Epithelial cell of esophagus (primary cell): ENCODE measurements around the gene MUC20.

Experiments used
- DNase-seq: peaks from one replicate; pipeline ENCODE4 v3.0.0; 2010; ENCODE audit warnings: low read depth
- H3K4me3 ChIP-seq: 2 replicates; pipeline ENCODE4 v1.5.1; 2011; ENCODE audit warnings: mild to moderate bottlenecking, low read length, control low read depth
- CTCF ChIP-seq: IDR thresholded peaks from 2 replicates; pipeline ENCODE4 v1.5.1; 2011; ENCODE audit warnings: low read depth, mild to moderate bottlenecking, low read length, control low read depth, inconsistent platforms; ENCODE audit not compliant: insufficient read depth; ENCODE audit errors: missing control alignments

The MUC20 gene

GRCh38 chr3:195701042-195701915 is 19.5 kb upstream of the MUC20 start:
- no peak for DNase-seq
- TF ChIP-seq CTCF = no peak
- no peak overlapping the region for H3K4me3 ChIP-seq

GRCh38 chr3:195703776-195704175 is 17.0 kb upstream of the MUC20 start:
- no peak for DNase-seq
- TF ChIP-seq CTCF = no peak
- H3K4me3 ChIP-seq = no peak overlapping the region

- TF ChIP-seq CTCF = no peak
These were observed 16.3 kb upstream of the MUC20 start for GRCh38 chr3:195704433-195704999.

GRCh38 chr3:195705081-195705991 is 15.4 kb upstream of the MUC20 start:
- no peak for DNase-seq
- no peak for TF ChIP-seq CTCF
- no peak overlapping the region for H3K4me3 ChIP-seq

More at GRCh38 chr3:195704433-195704999, 16.3 kb upstream of the MUC20 start:
- no peak overlapping the region for H3K4me3 ChIP-seq
- DNase-seq = no peak

- no peak for DNase-seq
- H3K4me3 ChIP-seq = no peak overlapping the region
- no peak for TF ChIP-seq CTCF
These were observed 12.7 kb upstream of the MUC20 start for GRCh38 chr3:195708061-195708460.

- no peak overlapping the region for H3K4me3 ChIP-seq
- TF ChIP-seq CTCF = no peak
- no peak for DNase-seq
These were observed 11.9 kb upstream of the MUC20 start for GRCh38 chr3:195708626-195709481.
